Renal cortex interstitium (tissue), 11 donors: ENCODE measurements around the gene SLC22A16. TPM values are rescaled to one million over a fixed set of nuclear protein-coding genes. Genes with fewer than 3 reads are reported as not detected.

ENCODE experiments used
- DNase-seq, 11 donors: peaks; one replicate each; pipeline ENCODE4 v3.0.0-alpha.2; 2013; ENCODE audit warnings: low read depth in 9 of 11, low spot score in 4 of 11; ENCODE audit errors: extremely low read depth in 1 of 11
- polyA plus RNA-seq, 3 donors: library from polyadenylated mRNA; unstranded; fragments of 120-200 nt; gene quantifications; one replicate each; pipeline ENCODE4 v1.2.1, GENCODE V29; 2013; ENCODE audit not compliant: insufficient read length in 3 of 3

SLC22A16 gene
- polyA plus RNA-seq, 3 donors = 0.33 to 0.93 (median 0.38) TPM

GRCh38 chr6:110415086-110415916, 61.1 kb downstream of the SLC22A16 start, which contains the start of gene DDO:
Gene DDO, minus strand, starts transcription at chr6:110415575. Its CDS starts 2,113 bp downstream, at chr6:110413462.
- DNase-seq = no peak

- no peak for DNase-seq
Measured at GRCh38 chr6:110414669-110415068, 61.7 kb downstream of the SLC22A16 start.

- no peak for DNase-seq
Measured at GRCh38 chr6:110412360-110412759, 64.1 kb downstream of the SLC22A16 start.

- DNase-seq = no peak
Measured at GRCh38 chr6:110410511-110410910, 65.9 kb downstream of the SLC22A16 start.

- no peak for DNase-seq
Measured at GRCh38 chr6:110409794-110410193, 66.6 kb downstream of the SLC22A16 start.

- DNase-seq = no peak
Measured at GRCh38 chr6:110408901-110409300, 67.5 kb downstream of the SLC22A16 start.

GRCh38 chr6:110404607-110405006, 71.8 kb downstream of the SLC22A16 start:
- no peak for DNase-seq

GRCh38 chr6:110401585-110402176, 74.7 kb downstream of the SLC22A16 start:
- no peak for DNase-seq

- DNase-seq = no peak
Measured at GRCh38 chr6:110400208-110400607, 76.2 kb downstream of the SLC22A16 start.

GRCh38 chr6:110399219-110400071, 77.0 kb downstream of the SLC22A16 start:
- no peak for DNase-seq

- DNase-seq = no peak
Measured at GRCh38 chr6:110398778-110399177, 77.6 kb downstream of the SLC22A16 start.

- no peak for DNase-seq
Measured at GRCh38 chr6:110395221-110395620, 81.2 kb downstream of the SLC22A16 start.

GRCh38 chr6:110394409-110394808, 82.0 kb downstream of the SLC22A16 start:
- DNase-seq = no peak

- no peak for DNase-seq
Measured at GRCh38 chr6:110392727-110393126, 83.7 kb downstream of the SLC22A16 start.

- DNase-seq = no peak
Measured at GRCh38 chr6:110390404-110390803, 86.0 kb downstream of the SLC22A16 start.

GRCh38 chr6:110389689-110390382, 86.6 kb downstream of the SLC22A16 start:
- no peak for DNase-seq

GRCh38 chr6:110387986-110388385, 88.4 kb downstream of the SLC22A16 start:
- no peak for DNase-seq

- DNase-seq = no peak
Measured at GRCh38 chr6:110385458-110385863, 91.0 kb downstream of the SLC22A16 start.

GRCh38 chr6:110378552-110378951, 97.9 kb downstream of the SLC22A16 start:
- no peak for DNase-seq
